ENCODE measurements around the gene CEP192.

The CEP192 gene

GRCh38 chr18:13004396-13004795 is 13.2 kb downstream of the CEP192 start:
- no peak for TF ChIP-seq CTCF (IDR thresholded peaks at IDR 0.05; ENCODE audit: low read depth, low read length, missing control alignments)
- no peak overlapping the region for H3K4me3 ChIP-seq (ENCODE audit: low read depth, low read length)
- no peak for DNase-seq (ENCODE audit: low read depth)

- no peak for DNase-seq (ENCODE audit: low read depth)
- no peak for TF ChIP-seq CTCF (IDR thresholded peaks at IDR 0.05; ENCODE audit: low read depth, low read length, missing control alignments)
- H3K4me3 ChIP-seq (ENCODE audit: low read depth, low read length), result no peak overlapping the region
Observed at GRCh38 chr18:13005289-13005688, 14.1 kb downstream of the CEP192 start.

- no peak for TF ChIP-seq CTCF (IDR thresholded peaks at IDR 0.05; ENCODE audit: low read depth, low read length, missing control alignments)
- H3K4me3 ChIP-seq (ENCODE audit: low read depth, low read length), result no peak overlapping the region
- DNase-seq (ENCODE audit: low read depth), result no peak
Observed at GRCh38 chr18:13006531-13007247, 15.5 kb downstream of the CEP192 start.

GRCh38 chr18:13007248-13007560 is 16.0 kb downstream of the CEP192 start:
- TF ChIP-seq CTCF (IDR thresholded peaks at IDR 0.05; ENCODE audit: low read depth, low read length, missing control alignments), result no peak
- DNase-seq (ENCODE audit: low read depth), result no peak
- no peak overlapping the region for H3K4me3 ChIP-seq (ENCODE audit: low read depth, low read length)

GRCh38 chr18:13011719-13012118 is 20.6 kb downstream of the CEP192 start:
- DNase-seq (ENCODE audit: low read depth), result no peak
- no peak overlapping the region for H3K4me3 ChIP-seq (ENCODE audit: low read depth, low read length)
- TF ChIP-seq CTCF (IDR thresholded peaks at IDR 0.05; ENCODE audit: low read depth, low read length, missing control alignments), result no peak

- no peak overlapping the region for H3K4me3 ChIP-seq (ENCODE audit: low read depth, low read length)
- DNase-seq (ENCODE audit: low read depth), result no peak
- no peak for TF ChIP-seq CTCF (IDR thresholded peaks at IDR 0.05; ENCODE audit: low read depth, low read length, missing control alignments)
Observed at GRCh38 chr18:13014232-13014631, 23.1 kb downstream of the CEP192 start.

- no peak for TF ChIP-seq CTCF (IDR thresholded peaks at IDR 0.05; ENCODE audit: low read depth, low read length, missing control alignments)
- DNase-seq (ENCODE audit: low read depth), result no peak
- H3K4me3 ChIP-seq (ENCODE audit: low read depth, low read length), result no peak overlapping the region
Observed at GRCh38 chr18:13014818-13015217, 23.7 kb downstream of the CEP192 start.

Measured in GM12864 (cell line).